Activated T-cell treated with anti-CD3 and anti-CD28 coated beads for 4 hours (primary cell): ENCODE data around the gene IGSF8.
A peak's percentile ranks its signal among the peaks of the same experiment; 100 is the strongest.

ENCODE experiments used
- DNase-seq: peaks from one replicate; pipeline ENCODE4 v3.0.0-alpha.2; 2020

Gene IGSF8, protein sequence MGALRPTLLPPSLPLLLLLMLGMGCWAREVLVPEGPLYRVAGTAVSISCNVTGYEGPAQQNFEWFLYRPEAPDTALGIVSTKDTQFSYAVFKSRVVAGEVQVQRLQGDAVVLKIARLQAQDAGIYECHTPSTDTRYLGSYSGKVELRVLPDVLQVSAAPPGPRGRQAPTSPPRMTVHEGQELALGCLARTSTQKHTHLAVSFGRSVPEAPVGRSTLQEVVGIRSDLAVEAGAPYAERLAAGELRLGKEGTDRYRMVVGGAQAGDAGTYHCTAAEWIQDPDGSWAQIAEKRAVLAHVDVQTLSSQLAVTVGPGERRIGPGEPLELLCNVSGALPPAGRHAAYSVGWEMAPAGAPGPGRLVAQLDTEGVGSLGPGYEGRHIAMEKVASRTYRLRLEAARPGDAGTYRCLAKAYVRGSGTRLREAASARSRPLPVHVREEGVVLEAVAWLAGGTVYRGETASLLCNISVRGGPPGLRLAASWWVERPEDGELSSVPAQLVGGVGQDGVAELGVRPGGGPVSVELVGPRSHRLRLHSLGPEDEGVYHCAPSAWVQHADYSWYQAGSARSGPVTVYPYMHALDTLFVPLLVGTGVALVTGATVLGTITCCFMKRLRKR

DNA sequence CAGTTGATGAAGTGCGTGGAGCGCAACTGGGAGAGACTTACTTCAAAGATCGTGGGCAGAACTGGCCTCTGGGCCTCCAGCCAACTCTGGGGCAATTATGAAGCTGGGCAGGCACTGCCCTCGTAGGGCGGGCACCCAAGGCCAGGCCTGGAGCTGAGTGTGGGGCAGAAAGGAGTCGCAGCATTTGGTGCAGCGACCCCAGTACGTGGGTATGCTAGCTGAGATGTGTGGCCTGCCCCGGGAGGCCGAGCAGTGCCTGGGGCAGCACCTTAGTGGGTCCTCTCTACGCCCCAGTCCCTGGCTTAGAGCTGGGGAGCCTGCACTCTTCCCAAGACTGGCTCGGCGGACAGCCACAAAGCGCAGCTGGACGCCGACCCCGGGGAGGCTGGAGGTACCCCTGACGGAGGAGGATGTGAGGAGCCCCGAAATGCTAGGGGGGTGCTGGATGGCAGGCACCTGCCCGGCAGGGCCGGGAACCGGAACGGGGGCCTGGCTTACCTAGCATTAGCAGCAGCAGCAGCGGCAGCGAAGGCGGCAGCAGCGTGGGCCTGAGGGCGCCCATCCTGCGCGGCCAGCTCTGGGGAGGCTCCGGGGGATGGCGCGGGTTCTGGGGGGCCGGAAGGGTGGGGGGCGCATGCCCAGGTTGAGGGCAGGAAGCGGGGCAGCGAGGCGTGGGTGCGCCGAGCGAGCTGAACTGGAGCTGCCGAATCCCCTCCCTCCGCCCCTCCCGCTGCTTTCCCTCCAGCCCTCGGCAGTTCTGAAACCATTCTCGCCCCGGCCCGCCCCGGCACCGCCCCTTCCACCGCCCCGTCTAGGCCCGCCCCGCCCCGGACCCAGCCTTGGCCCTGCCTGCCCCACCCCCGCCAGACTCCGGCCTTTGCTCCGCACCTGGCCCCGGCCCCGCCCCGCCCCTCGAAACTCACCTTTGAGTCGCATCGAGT lies at the start of gene IGSF8:
IGSF8 (minus strand) TSS at position 709 of the 941 bp plus-strand sequence; CDS start at position 562, 147 bp downstream.
- DNase-seq: peak; percentile 89

DNA sequence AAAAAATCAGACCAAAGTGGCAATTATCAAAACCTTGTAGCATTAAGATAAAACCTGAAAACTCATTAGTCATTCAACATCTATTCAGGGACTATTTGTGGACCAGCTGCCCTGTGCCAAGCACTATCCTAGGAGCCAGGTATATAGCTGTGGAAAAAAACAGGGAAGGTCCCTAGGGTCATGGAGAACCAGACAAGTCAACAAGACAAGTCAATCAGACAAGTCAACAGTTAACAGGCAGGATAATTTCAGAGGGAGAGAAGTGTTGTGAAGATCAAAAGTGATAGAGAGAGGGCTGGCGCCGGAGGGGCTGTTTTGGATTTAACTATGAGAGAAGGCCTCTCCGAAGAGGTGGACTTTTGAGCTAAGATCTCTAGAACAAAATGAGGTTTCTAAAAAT lies 49.7 kb upstream of the IGSF8 start:
- DNase-seq: no peak

DNA sequence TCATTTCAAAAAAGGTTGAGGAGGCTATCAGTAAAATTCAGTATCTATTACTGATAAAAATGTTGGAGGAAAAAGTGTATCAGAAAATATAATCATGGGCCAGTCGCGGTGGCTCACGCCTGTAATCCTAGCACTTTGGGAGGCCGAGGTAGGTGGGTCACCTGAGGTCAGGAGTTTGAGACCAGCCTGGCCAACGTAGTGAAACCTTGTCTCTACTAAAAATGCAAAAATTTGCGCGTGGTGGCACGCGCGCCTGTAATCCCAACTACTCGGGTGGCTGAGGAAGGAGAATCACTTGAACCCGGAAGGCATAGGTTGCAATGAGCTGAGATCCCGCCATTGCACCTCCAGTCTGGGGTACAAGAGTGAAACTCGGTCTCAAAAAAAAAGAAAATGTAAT lies 47.7 kb upstream of the IGSF8 start:
- no peak for DNase-seq

DNA sequence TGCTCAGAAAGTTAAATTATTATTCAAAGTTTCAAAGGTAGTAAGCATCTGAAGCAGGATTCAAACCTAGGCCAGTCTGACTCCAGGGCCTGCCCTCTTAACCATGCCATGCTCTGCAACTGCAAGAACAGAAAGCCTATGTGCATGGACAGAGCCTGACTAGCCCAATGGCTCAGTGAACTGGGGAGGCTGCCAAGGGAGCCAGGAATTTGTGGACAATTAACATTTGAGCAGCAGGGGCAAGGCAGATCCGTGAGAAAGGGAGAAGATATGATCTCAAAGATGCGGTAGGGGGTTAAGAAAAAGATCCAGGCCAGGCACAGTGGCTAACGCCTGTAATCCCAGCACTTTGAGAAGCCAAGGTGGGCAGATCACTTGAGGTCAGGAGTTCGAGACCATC lies 46.5 kb upstream of the IGSF8 start:
- DNase-seq: no peak

DNA sequence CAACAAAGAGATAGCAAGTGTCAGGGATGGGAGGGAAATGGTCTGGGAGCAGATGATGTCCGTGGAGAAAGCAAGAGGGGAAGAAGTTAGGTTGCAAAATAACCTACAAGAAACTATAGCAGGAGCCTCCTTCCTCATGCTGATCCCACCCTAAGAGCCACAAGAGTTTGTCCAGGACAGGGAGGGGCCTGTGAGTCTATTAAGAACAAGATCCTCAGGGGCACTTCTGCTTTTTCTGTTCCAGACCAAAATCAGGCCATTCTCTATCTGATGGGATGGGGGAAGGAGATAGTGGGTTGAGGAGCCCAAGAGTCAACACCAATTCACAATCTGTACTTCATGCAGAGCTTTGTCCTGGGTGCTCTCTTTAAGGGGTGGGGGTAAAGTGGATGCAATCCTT lies 45.3 kb upstream of the IGSF8 start:
- DNase-seq: no peak

DNA sequence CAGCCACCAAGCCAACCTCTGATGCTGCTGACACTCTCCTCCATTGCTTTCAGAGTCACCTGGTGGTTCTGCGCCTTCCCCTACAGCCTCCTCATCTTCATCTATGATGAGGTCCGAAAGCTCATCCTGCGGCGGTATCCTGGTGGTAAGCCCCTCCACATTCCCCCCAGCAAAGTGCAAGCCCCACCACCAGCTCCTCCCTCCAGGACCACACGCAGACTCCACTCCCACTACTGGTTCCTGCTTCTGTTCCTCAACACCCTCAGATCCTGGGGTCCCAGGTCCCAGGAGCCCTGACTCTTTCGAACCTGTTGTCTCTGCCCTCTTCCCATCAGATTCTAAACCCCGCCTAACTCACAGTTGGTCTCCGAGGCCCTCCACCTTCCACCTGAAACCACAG lies 41.4 kb upstream of the IGSF8 start:
- no peak for DNase-seq

DNA sequence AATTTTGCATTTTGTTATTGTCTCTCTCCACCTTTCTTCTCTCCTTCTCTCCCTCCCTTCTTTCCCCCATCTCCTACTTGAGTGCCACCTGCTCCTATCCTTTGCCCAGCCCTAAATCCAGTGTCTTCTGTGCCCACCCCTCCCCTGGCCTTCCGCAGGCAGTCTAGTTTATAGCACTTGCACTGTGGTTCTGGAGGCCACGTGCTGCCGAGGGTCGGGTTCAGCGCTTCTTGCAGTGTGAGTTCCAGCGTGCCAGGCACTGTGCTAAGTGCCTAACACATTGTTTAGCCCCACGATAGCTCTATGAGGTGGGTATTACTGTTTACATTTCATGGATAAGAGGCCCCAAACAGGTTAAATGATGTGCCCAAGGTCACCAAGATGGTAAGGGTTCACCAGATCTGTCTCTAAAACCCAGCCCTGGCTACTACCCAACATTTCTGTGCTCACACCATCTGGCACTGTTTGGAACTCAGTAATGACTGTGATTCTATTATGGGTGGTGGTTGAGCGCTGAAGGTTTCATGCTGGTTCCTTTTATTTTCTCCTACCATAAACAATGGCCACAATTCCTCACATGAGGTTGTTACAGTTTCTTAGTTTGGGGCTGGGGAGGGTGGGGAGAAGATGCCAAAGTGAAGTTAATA lies 38.9 kb upstream of the IGSF8 start:
- DNase-seq: no peak

DNA sequence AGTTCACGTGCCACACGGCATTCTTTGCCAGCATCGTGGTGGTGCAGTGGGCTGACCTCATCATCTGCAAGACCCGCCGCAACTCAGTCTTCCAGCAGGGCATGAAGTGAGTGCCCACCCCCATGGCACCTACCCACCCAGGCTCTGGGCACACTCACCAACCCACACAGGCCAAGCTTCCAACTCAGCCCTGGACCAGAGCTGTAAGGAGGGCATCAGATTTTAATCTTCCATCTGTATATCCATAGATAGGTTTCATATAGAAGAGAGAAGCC lies 38.4 kb upstream of the IGSF8 start:
- no peak for DNase-seq

DNA sequence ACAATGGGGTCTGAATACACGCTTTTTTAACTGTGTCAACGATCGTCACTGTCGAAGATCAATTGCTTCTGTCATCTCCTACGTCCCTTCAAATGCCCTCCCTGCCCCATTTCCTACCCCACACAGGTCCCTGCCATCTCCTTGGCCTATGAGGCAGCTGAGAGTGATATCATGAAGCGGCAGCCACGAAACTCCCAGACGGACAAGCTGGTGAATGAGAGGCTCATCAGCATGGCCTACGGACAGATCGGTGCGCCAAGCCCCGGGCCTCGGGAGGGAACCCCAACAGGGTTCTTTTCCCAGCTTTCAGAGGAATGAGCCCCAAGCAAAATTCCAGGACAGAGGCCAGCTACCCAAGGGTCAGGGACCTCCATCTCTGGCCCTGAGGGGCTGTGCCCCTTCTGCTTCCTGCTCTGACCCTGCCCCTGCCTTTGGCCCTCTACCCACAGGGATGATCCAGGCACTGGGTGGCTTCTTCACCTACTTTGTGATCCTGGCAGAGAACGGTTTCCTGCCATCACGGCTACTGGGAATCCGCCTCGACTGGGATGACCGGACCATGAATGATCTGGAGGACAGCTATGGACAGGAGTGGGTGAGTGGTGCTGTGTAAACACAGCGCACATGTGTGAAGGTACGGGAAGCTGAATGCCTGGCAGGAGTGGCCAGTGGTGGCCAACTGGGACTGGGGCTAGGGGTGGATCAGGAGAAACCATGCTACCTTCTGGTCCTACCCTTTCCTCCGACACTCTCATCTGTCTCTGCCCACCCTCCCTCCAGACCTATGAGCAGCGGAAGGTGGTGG lies 37.9 kb upstream of the IGSF8 start:
- no peak for DNase-seq

DNA sequence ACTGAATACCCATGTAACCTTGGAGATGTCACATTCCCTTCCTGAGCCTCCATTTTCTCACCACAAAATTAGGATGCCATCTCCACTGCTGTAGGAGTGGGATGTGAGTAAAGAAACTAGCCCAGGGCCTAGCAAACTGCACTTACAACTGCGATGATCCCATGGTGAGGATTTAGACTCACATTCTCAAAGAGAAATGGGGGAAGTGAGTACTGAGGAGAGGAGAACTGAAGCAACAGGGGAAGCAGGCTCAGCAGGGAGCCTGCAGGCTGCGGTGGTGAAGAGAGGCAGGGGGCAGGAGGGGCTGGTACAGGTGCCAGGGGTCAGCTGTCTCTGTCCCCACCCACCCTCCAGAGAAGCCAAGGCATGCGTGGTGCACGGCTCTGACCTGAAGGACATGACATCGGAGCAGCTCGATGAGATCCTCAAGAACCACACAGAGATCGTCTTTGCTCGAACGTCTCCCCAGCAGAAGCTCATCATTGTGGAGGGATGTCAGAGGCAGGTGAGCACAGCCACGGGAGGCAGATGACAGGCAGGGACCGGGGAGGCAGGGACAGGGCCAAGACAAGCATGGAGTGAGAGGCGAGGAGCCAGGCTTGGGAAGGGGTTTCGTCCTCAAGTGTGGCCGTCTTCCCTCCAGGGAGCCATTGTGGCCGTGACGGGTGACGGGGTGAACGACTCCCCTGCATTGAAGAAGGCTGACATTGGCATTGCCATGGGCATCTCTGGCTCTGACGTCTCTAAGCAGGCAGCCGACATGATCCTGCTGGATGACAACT lies 36.6 kb upstream of the IGSF8 start:
- no peak for DNase-seq

DNA sequence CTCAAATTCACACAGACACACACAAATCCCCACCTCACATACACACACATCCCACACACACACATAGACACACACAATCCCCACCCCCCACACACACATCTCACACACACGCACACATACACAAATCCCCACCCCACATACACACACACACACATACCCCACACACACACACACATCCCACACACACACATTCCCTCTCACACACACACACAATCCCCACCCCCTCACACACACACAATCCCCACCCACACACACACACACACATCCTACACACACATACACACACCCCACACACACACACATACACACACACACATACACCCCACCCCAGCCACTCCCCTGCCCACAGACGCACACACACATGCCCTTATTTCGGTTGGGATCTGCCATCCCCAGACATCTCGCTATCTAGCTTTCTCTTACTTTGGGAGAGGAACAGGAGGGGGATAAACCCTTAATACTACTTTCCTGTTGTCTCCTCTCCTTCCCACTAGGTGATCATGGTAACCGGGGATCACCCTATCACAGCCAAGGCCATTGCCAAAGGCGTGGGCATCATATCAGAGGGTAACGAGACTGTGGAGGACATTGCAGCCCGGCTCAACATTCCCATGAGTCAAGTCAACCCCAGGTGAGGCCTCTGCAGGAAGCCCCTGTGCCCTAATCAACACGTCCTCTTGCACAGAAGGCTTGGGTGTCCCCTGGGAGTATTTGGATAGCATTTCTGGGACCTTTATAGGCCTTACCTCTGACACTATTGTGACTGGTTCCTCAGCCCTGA lies 35.8 kb upstream of the IGSF8 start:
- no peak for DNase-seq

DNA sequence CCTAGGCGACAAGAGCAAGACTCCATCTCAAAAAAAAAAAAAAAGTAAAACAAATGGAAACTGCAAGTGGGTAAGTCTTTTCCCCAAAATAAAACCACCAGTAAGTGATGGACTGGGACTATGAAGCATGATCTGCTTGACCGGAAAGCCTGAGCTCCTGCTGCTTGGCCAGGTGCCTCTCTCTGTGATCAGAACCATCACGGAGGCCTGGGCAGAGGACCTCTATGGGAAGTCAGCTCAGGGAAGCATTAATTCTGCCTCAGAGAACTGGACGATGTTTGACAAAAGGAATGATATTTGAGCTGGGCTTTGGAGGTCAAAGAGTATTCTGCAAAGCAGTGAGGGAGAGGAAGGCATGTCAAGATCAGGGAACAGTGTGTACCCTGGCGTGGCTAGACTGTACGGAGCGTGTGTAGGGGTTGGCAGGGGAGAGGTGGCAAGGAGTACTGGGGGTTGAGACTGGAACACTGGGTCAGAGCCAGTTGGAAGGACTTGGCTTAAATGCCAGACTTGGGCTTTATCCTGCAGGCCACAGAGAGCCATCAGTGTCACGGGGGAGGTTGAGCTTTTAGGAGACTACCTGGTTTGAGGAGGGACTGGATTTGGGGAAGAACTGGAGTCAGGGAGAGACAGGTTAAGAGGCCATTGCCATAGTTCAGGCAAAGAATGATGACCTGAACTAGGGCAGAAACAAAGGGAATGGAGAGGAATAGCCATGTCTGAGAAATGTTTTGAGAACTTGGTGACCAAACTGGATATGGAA lies 33.6 kb upstream of the IGSF8 start:
- no peak for DNase-seq

DNA sequence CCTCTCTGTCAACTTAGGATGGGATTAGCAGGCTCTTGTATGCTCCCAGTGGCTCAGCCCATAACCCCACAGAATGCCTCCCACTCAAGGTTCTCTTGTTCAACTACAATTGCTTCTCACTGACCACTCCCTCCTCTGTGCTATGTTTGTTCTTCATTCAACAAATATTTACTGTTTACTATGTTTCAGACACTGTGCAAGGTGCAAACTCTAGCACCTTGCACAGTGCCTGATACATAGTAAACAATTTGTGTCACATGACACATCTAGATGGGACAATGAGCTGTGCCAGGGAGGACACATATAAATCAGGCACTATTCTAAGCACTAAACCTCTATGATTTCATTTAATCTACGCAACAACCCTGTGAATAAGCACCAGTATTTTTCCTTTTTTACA lies 32.5 kb upstream of the IGSF8 start:
- no peak for DNase-seq

DNA sequence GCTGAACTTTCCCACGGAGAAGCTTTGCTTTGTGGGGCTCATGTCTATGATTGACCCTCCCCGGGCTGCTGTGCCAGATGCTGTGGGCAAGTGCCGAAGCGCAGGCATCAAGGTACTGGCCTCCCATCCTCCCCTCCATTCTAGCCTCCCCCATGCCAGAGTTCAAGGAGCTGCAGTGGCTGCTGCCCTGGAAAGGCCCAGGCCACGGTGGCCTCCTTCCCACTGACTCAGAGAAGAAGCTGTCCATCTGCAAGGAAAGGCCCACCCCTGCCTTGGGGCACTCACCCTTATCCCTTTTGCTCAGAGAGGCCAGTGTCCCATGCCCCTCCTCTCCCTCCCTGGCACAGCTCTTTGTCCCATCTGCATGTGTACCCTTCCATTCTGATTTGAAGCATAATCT lies 32.1 kb upstream of the IGSF8 start:
- DNase-seq: no peak

DNA sequence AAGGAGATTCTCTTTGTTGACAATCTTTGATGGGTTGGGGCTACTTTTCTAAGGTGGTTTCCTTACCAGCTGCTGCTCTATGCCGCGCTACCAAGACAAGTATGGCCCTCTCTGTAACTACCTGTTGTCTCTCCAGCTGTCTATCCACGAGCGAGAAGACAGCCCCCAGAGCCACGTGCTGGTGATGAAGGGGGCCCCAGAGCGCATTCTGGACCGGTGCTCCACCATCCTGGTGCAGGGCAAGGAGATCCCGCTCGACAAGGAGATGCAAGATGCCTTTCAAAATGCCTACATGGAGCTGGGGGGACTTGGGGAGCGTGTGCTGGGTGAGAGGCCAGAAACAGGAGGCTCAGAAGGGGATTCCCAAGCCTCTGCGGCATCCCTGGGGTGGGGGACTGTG lies 31.5 kb upstream of the IGSF8 start:
- no peak for DNase-seq

DNA sequence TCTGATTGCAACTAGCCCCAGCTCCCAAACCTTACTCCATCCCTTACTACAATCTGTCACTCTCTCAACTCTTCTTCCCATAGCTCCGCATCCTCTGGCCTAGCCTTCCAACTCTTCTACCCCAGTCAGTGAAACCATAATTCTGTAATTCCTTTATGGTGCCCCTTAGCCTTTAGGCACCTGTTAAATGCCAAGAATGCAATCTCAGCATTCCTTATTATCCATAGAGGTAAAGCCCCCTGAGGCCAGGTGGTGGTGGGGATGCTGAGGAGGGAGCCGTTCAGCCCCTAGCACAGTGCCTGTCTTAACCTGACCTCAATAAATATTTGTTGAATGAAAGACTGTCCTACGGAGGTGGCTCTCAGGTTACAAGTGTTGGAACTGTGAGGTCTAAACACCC lies 31.1 kb upstream of the IGSF8 start:
- DNase-seq: no peak

DNA sequence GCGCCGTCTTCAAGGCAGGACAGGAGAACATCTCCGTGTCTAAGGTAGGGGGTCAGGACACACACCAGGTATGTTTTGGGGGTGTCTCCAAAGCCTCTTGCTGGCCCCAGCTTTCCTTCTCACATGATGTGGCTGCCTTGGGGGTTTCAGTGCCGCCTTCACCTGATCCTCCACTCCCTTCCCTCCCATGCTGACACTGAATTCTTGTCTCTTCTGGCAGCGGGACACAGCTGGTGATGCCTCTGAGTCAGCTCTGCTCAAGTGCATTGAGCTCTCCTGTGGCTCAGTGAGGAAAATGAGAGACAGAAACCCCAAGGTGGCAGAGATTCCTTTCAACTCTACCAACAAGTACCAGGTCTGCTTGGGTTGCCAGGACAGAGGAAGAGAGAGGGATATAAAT lies 30.6 kb upstream of the IGSF8 start:
- DNase-seq: no peak

DNA sequence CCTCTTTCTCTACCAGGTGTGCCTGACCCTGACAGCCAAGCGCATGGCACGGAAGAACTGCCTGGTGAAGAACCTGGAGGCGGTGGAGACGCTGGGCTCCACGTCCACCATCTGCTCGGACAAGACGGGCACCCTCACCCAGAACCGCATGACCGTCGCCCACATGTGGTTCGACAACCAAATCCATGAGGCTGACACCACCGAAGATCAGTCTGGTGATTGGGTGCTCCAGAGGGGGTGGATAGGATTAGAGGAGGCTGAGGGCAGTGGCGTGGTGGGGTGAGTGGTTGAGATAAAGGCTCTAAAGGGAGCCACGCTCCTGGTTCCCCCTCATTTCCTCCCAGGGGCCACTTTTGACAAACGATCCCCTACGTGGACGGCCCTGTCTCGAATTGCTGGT lies 30.2 kb upstream of the IGSF8 start:
- no peak for DNase-seq

DNA sequence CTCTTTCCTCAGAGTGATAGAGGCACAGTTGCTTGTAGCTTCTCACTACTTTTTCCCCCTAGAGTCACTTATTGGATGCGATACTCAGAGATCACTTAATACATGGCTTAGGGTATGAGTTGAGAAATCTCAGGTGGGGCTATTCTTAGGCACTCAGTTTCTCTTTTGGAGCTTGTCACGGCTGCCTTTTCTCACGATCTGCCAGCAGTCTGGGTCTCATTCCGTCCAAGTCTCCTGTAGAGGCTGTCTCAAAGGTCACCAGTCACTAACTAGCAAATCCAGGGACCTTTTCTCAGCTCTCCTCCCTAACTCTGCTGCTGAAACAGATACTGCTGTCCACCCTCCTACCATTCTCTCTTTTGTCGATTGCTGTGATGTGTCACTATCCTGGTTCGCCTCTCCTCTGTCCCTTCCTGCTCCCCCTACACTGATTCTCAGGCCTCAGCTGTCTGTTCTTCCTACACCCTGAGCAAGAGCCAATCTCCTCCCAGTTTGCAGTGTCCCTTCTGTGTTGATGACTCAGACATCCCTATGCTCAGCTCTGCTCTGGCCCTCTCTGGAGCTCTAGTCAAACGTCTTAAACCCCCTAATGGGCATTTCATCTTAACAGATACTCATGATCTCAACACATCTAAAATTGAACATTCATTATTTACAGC lies 29.6 kb upstream of the IGSF8 start:
- DNase-seq: no peak

DNA sequence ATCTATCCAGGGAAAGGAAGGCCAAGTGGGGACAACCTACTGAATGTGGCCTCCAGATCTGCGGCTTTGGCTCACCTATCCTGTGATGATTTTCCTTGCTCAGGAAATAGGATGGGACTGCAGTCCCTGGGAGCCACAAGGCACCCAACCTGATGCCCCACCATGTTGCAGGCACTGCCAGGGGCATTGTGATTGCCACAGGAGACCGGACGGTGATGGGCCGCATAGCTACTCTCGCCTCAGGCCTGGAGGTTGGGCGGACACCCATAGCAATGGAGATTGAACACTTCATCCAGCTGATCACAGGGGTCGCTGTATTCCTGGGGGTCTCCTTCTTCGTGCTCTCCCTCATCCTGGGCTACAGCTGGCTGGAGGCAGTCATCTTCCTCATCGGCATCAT lies 29.0 kb upstream of the IGSF8 start:
- no peak for DNase-seq
